ENCODE results near the gene CHRDL2.
A peak's percentile ranks its signal among the peaks of the same experiment; 100 is the strongest.

The CHRDL2 gene

GRCh38 chr11:74710281-74710938 is 20.8 kb downstream of the CHRDL2 start:
- no peak for DNase-seq (ENCODE audit: low read depth, low spot score)

- DNase-seq (ENCODE audit: low read depth, low spot score): no peak
These were observed 22.1 kb downstream of the CHRDL2 start for GRCh38 chr11:74709175-74709574.

GRCh38 chr11:74707602-74708510 is 23.4 kb downstream of the CHRDL2 start:
- DNase-seq (ENCODE audit: low read depth, low spot score): no peak

- no peak for DNase-seq (ENCODE audit: low read depth, low spot score)
These were observed 24.0 kb downstream of the CHRDL2 start for GRCh38 chr11:74707182-74707581.

- no peak for DNase-seq (ENCODE audit: low read depth, low spot score)
These were observed 28.0 kb downstream of the CHRDL2 start for GRCh38 chr11:74703211-74703610.

- DNase-seq (ENCODE audit: low read depth, low spot score): peak; percentile 37
These were observed 28.7 kb downstream of the CHRDL2 start for GRCh38 chr11:74702383-74703007.

- no peak for DNase-seq (ENCODE audit: low read depth, low spot score)
These were observed 29.9 kb downstream of the CHRDL2 start for GRCh38 chr11:74701351-74701750.

- no peak for DNase-seq (ENCODE audit: low read depth, low spot score)
These were observed 31.4 kb downstream of the CHRDL2 start for GRCh38 chr11:74699615-74700396.

GRCh38 chr11:74697722-74698121 is 33.5 kb downstream of the CHRDL2 start:
- DNase-seq (ENCODE audit: low read depth, low spot score): no peak

GRCh38 chr11:74696939-74697675 is 34.1 kb downstream of the CHRDL2 start:
- DNase-seq (ENCODE audit: low read depth, low spot score): no peak

- DNase-seq (ENCODE audit: low read depth, low spot score): no peak
These were observed 34.7 kb downstream of the CHRDL2 start for GRCh38 chr11:74696500-74696899.

- DNase-seq (ENCODE audit: low read depth, low spot score): no peak
These were observed 35.4 kb downstream of the CHRDL2 start for GRCh38 chr11:74695705-74696280.

GRCh38 chr11:74694136-74694930 is 36.9 kb downstream of the CHRDL2 start:
- no peak for DNase-seq (ENCODE audit: low read depth, low spot score)

GRCh38 chr11:74693531-74693930 is 37.7 kb downstream of the CHRDL2 start:
- no peak for DNase-seq (ENCODE audit: low read depth, low spot score)

- no peak for DNase-seq (ENCODE audit: low read depth, low spot score)
These were observed 39.5 kb downstream of the CHRDL2 start for GRCh38 chr11:74691755-74692154.

- DNase-seq (ENCODE audit: low read depth, low spot score): no peak
These were observed 41.6 kb downstream of the CHRDL2 start for GRCh38 chr11:74689666-74690065.

- no peak for DNase-seq (ENCODE audit: low read depth, low spot score)
These were observed 43.8 kb downstream of the CHRDL2 start for GRCh38 chr11:74687237-74688023.

- no peak for DNase-seq (ENCODE audit: low read depth, low spot score)
These were observed 44.4 kb downstream of the CHRDL2 start for GRCh38 chr11:74686792-74687191.

GRCh38 chr11:74685905-74686304 is 45.3 kb downstream of the CHRDL2 start:
- DNase-seq (ENCODE audit: low read depth, low spot score): no peak
